Subcutaneous abdominal adipose tissue (tissue), 5 donors: Measurements from ENCODE around the gene ICAM3.

Source experiments
- H3K27ac ChIP-seq: one replicate; pipeline ENCODE4 v1.7.0; 2013; ENCODE audit warnings: low read depth, mild to moderate bottlenecking, inconsistent platforms, low read length, moderate library complexity
- H3K27me3 ChIP-seq, 5 donors: one replicate each; pipeline ENCODE4 v1.7.0; 2013; ENCODE audit warnings: low read length in 5 of 5, inconsistent platforms in 1 of 5; ENCODE audit not compliant: control insufficient read depth in 5 of 5, insufficient read depth in 4 of 5
- H3K36me3 ChIP-seq, 5 donors: one replicate each; pipeline ENCODE4 v1.7.0; 2013; ENCODE audit warnings: low read length in 5 of 5; ENCODE audit not compliant: control insufficient read depth in 5 of 5, insufficient read depth in 5 of 5
- H3K4me1 ChIP-seq, 5 donors: one replicate each; pipeline ENCODE4 v1.7.0; 2013; ENCODE audit warnings: low read length in 5 of 5, mild to moderate bottlenecking in 3 of 5, moderate library complexity in 1 of 5; ENCODE audit not compliant: control insufficient read depth in 5 of 5, insufficient read depth in 5 of 5
- H3K4me3 ChIP-seq, 5 donors: one replicate each; pipeline ENCODE4 v1.7.0; 2013; ENCODE audit warnings: low read length in 5 of 5, low read depth in 1 of 5
- H3K9ac ChIP-seq, 5 donors: one replicate each; pipeline ENCODE4 v1.7.0; 2013; ENCODE audit warnings: low read length in 5 of 5, mild to moderate bottlenecking in 4 of 5, moderate library complexity in 3 of 5
- H3K9me3 ChIP-seq, 5 donors: one replicate each; pipeline ENCODE4 v1.7.0; 2013; ENCODE audit warnings: low read length in 5 of 5; ENCODE audit not compliant: control insufficient read depth in 5 of 5
- donor health status: healthy.
- donor health status: healthy.
- donor health status: healthy.
- donor health status: healthy.
- donor health status: healthy.

The ICAM3 gene

DNA sequence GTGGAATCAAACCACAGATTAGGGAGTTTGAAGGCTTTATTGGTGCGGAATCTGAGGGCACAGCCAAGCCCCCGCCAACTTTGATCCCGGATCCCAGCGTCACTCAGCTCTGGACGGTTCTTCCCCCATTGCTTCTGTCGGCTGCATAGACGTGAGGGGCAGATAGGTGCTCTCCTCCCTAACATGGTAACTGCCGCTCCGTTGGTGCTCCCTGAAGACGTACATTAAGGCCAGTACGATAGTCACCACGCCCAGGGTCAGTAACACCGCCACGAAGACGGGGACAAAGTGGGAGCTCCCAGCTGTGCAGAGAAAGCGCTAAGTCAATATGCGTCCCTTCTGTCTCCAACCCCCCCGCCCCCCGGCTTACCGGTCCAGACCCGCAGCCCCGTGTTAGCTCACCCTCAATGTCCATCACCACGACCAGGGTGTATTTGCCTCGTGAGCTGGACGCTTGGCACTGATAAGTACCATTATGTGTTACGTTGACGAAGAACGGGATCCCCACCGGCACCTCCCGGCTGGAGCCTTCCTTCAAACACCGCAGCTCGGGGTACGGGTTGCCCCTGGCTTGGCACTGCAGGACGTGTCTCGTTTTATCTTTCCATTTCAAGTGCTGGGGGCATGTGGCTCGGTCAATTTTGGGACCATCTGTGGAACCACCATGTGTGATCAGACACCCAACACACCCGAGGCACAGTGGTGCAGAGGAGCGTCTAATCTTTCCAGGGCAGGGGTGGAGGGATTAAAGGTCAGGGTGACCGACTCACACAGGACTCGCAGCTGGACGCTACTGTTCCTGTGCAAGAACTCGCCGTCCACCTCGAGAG lies 5.5 kb downstream of the ICAM3 start:
- H3K36me3 ChIP-seq: peaks cover 0 to 16% (median 13%) of the 10 kb centered on the region in 5 donors
- peaks cover 5 to 39% (median 30%) of the 10 kb centered on the region in 5 donors for H3K4me1 ChIP-seq
- H3K9ac ChIP-seq: peak overlapping the region in 4 of 5 donors; percentile 14 to 75 (median 40)
- H3K4me3 ChIP-seq: peak overlapping the region; percentile 63 to 91 (median 85)
- no peaks in the 10 kb centered on the region for H3K9me3 ChIP-seq
- H3K27ac ChIP-seq: peak overlapping the region; percentile 86
- no peaks in the 10 kb centered on the region for H3K27me3 ChIP-seq

DNA sequence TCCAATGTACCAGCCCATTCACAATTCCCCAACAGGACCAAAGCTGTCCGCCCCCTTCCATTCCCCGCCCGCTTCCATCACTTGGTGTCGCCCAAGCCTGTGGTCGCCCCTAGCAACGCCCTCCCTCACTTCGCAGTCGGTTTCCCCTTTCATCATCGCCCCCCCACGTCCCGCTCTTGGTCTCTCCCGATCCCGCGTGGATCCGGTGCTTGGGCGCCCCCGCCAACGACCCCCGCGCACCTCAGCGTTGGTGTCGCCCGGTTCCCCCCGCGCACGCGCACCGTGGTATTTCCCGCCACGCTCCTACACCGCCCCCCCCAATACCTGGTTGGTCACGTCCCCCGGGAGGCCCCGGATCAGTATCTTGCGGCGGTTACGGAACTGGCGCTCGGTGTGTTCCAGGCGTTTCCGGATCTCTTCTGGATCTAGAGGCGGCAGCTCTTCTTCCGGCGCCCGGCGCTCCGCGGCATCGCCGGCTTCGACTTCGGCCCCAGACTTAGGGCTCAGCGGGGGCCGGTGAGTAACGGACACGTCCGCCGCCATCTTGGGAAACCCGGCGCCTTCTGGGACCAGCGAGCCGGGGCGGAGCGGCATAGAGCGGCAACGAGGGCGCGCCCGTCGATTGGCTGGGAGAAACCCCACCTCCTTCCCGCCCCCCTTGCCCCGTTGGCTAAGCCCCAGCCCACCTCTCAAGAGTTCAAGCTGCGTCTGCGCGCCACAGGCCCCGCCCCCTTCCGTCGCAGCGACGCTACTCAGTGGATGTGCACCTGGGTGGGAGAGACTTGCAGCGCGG lies 6.3 kb downstream of the ICAM3 start, which contains the start of gene RAVER1:
Gene RAVER1, minus strand, starts transcription at position 565 of the 793 bp plus-strand sequence. Its CDS starts 22 bp downstream, at position 543.
- H3K27me3 ChIP-seq: no peaks in the 10 kb centered on the region
- H3K4me1 ChIP-seq: peaks cover 5 to 39% (median 30%) of the 10 kb centered on the region in 5 donors
- H3K36me3 ChIP-seq: peaks cover 0 to 24% (median 21%) of the 10 kb centered on the region in 5 donors
- no peaks in the 10 kb centered on the region for H3K9me3 ChIP-seq
- peak within 1 kb of the TSS; percentile 86 for H3K27ac ChIP-seq
- H3K9ac ChIP-seq: peak within 1 kb of the TSS in 4 of 5 donors; percentile 77 to 92 (median 87)
- H3K4me3 ChIP-seq: peak within 1 kb of the TSS; percentile 77 to 91 (median 85)

DNA sequence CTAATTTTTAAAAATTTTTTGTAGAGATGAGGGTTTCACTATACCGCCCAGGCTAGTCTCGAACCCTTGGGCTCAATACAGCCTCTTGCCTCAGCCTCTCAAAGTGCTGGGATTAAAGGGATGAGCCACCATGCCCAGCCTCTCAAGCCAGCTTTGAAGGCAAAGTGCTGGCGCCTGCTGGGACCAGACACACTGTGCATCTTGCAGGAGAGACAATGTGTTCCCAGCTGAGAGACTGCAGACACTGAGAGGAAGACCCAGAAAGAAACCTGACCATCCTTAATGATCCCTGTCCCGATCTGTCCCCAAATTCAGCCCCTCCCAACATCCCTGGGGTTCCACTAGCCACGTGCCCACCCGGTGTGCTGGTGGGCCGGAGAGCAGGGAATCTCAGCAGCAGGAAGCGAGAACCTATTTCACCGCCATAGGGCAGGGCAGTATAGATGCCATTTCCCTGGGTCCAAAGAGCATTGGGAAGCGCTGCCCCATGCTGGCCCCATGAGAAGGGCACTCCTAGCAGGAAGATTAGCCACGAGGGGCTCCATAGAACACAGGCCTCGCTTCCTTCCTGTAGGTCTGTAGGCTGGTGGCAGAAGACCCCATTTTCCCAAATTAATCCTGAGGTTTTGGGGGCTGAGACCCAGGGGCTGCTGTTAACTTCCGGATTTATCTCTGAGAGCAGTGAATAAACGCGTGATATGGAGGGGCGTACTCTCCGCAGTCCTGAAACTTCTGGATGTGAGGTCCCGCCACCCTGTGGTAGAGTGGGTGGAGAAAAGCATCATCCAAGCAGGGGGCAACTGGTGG lies 7.1 kb downstream of the ICAM3 start:
- H3K9ac ChIP-seq: peak overlapping the region in 4 of 5 donors; percentile 77 to 92 (median 87)
- H3K36me3 ChIP-seq: peaks cover 0 to 32% (median 29%) of the 10 kb centered on the region in 5 donors
- no peaks in the 10 kb centered on the region for H3K9me3 ChIP-seq
- no peaks in the 10 kb centered on the region for H3K27me3 ChIP-seq
- peak overlapping the region; percentile 86 for H3K27ac ChIP-seq
- H3K4me1 ChIP-seq: peaks cover 5 to 39% (median 30%) of the 10 kb centered on the region in 5 donors
- H3K4me3 ChIP-seq: peak overlapping the region; percentile 77 to 88 (median 85)

DNA sequence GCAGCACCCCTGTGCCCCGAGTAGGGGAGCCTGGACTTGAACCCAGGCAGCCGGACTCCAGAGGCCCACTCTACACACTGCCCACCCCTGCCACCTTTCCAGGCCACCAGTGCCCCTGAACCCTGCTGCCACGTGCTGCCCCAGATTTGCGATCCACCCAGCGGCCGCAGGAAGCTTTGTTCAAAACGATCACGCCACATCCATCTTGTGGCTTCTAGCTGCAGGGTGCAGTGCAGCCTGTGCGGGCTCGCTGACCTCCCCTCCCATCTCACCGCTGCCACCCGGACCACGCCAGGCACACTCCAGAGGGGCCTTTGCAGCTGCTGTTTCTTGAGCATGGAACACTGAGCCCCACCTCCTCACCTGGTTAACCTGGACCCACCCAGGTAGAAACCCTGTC lies 9.9 kb downstream of the ICAM3 start:
- Histone ChIP-seq H3K27ac (no peak overlapping the region), H3K27me3 (no peaks in the 10 kb centered on the region), H3K9me3 (no peaks in the 10 kb centered on the region), H3K36me3 (peaks cover 0 to 56% (median 50%) of the 10 kb centered on the region in 5 donors), H3K4me1 (peaks cover 3 to 25% (median 24%) of the 10 kb centered on the region in 5 donors), H3K4me3 (no peak overlapping the region), H3K9ac (no peak overlapping the region)

DNA sequence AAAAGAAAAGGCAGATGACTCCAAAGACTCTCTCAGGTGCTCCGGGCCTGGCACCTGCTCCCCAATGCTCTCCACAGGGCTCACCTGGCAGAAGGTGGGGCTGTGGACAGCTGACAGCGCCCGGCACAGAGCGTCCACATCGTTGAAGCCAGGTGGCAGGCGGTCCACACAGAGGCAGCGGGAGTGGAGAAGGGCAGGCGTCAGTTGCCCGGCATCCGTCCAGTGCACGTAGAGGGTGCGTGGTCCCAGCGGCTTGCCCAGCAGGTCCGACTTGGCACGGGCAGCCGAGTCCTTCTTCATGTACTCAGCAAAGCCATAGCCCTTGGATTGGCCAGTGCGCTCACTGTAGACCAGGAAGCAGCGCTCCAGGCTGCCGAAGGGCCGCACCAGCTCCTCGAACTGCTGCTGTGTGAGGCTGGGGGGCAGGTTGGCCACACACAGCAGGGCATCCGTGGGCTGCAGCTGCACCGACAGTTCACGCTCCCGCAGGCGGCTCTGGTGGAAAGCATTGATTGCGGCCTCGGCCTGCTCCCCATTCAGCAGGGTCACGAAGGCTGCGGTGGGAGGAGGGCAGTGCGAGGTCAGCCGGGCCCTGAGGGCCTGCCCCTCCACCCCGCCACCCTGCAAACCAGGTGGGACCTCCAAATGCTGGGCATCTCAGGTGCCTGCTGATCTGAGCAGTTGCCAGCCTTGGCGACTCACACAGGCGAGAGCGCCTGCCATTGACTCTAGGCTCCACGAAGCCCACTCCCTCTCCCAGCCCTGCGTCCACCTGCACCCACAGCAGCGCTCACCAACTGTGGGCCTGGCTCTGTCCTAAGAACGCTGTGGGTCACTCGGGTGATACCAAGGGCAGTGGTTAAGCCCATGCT lies 10.6 kb downstream of the ICAM3 start:
- Histone ChIP-seq H3K27me3 (no peaks in the 10 kb centered on the region), H3K27ac (no peak overlapping the region), H3K4me1 (peaks cover 3 to 18% (median 16%) of the 10 kb centered on the region in 5 donors), H3K9ac (no peak overlapping the region), H3K9me3 (no peaks in the 10 kb centered on the region), H3K4me3 (no peak overlapping the region), H3K36me3 (peaks cover 0 to 63% (median 56%) of the 10 kb centered on the region in 5 donors)

DNA sequence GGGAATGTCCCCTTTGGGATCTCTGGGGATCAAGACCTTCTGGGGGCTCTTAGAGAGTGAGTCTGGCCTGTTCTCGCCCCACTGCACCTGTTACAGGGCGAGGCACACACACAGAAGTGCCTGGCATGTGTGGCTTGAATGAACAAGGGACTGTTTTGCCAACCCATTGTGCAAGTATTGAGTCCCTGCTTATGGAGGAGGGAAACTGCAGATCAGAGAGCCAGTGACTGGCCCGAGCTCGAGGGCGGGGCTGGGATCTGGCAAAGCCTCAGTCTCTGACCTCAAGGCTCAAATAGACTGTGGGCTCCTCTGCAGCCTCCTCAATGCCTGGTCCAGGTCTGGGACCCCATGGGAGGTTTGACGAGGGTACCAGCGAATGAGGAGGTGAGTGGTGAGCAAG lies 11.6 kb downstream of the ICAM3 start:
- H3K27me3 ChIP-seq: no peaks in the 10 kb centered on the region
- peaks cover 3 to 12% (median 11%) of the 10 kb centered on the region in 5 donors for H3K4me1 ChIP-seq
- H3K27ac ChIP-seq: no peak overlapping the region
- no peak overlapping the region for H3K9ac ChIP-seq
- H3K9me3 ChIP-seq: no peaks in the 10 kb centered on the region
- no peak overlapping the region for H3K4me3 ChIP-seq
- peaks cover 0 to 72% (median 62%) of the 10 kb centered on the region in 5 donors for H3K36me3 ChIP-seq

DNA sequence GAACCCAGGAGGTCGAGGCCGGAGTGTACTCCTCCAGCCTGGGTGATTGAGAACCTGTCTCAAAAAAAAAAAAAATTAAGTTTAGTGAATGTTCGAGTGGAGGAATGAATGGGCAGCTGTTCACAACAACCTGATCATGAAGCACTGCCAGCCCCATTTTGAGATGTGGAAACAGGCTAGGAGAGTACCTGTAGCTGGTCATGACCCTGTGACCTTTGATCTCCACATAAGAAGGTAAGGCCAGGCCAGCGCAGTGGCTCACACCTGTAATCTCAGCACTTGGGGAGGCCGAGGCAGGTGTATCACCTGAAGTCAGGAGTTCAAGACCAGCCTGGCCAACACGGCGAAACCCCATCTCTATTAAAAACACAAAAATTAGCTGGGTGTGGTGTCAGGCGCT lies 13.7 kb downstream of the ICAM3 start:
- H3K36me3 ChIP-seq: peaks cover 0 to 93% (median 83%) of the 10 kb centered on the region in 5 donors
- H3K9ac ChIP-seq: no peak overlapping the region
- no peak overlapping the region for H3K27ac ChIP-seq
- H3K27me3 ChIP-seq: no peaks in the 10 kb centered on the region
- no peak overlapping the region for H3K4me3 ChIP-seq
- H3K4me1 ChIP-seq: no peaks in the 10 kb centered on the region
- H3K9me3 ChIP-seq: no peaks in the 10 kb centered on the region

DNA sequence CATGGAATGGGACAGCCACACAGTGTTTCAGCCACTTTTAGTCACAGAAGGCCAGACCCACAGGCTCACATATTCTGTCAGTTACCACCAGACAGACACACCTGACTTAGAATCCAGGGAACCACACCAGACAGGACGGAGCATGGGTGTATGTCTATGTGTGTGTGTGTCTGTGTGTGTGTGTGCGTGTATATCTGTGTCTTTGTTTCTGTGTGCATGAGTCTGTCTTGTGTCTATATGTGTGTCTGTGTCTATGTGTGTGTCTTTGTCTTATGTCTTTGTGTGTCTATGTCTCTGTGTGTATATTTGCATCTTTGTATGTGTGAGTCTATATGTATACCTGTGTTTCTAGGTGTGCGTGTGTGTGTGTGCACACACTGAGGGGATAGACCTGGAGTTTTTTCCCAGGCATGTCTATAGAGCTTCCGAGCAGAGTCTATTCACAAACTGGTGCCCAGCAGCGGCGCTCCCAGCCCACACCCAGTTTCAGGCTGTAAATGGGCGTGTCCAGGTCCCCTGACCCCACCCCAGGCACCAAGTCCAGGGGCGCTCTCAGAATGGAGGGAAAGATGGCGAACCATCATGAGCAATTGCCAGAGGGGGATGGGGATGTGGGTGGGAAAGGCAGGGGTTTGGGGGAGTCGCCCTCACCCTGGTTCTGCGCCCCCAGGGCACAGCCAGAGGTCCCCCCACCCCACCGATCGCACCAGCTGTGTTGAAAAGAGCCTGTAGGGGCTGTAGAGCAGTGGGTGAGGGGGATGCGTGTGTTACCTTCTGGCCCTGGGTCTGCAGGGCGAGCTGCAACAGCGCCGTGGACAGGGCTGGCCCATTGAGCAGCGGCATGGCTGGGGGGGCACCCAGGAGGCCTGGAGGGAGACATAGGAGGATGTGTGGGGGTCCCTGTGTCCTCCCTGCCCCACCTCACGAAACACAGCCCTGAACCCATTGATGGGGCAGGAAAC lies 17.3 kb downstream of the ICAM3 start:
- H3K9me3 ChIP-seq: no peaks in the 10 kb centered on the region
- H3K27me3 ChIP-seq: no peaks in the 10 kb centered on the region
- H3K36me3 ChIP-seq: peaks cover 0 to 89% (median 76%) of the 10 kb centered on the region in 5 donors
- no peak overlapping the region for H3K9ac ChIP-seq
- no peaks in the 10 kb centered on the region for H3K4me1 ChIP-seq
- no peak overlapping the region for H3K4me3 ChIP-seq
- H3K27ac ChIP-seq: no peak overlapping the region
